Right forelimb (tissue), 1 donor: ENCODE results near the gene ERCC6.
A peak's percentile ranks its signal among the peaks of the same experiment; 100 is the strongest.

Experiments
- DNase-seq: peaks from one replicate; pipeline ENCODE4 v3.0.0-alpha.2; 2018

Gene ERCC6

DNA sequence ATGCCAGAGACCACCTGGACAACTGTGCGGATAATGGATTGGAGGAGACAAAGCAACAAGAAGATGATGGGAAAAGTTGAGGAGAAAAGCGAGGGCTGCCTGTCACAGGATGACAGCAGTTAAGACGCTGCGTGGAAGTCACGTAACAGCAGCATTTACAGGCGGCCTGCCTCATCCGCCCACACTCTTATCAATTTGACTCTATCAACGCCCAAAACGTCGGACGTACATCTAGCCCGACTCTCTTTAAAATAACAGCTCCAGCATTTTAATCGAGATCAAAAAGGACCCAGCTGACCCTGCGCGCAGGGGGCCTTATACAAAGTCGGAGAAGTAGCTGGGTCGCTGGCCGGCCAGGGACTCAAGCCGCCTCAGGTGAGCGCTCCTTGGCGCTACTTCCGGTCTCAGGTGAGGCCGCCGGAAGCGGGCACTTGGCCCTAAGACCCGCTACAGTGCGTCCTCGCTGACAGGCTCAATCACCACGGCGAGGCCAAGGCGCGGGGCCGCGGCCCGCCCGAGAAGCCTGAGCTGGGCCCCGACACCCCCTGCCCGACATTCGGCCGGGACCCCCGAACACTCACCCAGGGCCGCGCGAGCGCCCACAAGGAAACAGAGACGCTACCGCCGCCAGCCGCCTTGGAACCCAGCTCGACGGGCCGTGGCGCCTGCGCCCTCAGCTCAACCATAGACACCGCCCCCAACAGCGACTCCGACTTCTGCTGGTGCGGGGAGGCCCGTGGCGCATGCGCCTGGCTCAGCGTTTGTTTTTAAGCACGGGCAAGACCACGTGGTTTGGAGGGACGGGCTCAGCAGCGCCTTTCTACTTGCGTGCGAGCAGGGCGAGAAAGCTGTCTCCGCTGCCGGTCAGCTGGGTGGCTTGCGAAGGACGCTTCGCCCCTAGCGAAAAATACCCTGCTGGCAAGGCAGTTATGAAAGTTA, at the start of gene ERCC6:
Gene ERCC6, minus strand, starts transcription at position 741 of the 939 bp plus-strand sequence.
- peak; percentile 96 for DNase-seq

DNA sequence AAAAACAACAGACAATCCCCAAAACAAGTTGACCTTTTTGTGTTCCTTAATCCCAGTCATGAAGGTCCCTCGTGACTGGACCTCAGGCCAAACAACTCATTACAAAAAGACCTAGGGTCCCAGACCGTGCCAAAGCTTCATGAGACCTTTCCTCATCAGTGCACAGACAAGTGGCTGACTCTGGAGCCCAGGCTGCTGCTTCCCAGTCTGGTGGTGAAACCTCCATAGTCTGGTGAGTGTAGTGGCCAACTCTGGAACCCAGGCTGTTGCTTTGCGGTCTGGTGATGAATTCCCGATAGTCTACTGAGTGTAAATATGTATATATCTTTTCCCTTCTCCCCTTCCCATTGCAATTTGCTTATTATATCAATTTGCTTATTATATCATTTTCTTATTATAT, 49.1 kb upstream of the ERCC6 start:
- DNase-seq: no peak

DNA sequence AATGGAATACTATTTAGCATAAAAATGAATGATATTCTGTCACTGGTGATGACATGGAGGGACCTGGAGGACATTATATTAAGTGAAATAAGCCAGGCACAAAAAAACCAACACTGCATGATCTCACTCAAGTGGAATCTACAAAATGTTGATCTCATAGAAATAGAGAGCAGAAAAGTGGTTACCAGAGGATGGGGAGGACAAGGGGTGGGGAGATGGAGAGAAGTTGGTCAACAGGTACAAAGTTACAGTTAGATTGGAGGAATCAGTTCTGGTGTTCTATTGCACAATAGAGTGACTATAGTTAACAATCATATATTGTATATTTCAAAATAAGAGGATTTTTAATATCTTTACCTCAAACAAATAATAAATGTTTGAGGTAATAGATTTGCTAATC, 46.5 kb upstream of the ERCC6 start:
- DNase-seq: no peak

DNA sequence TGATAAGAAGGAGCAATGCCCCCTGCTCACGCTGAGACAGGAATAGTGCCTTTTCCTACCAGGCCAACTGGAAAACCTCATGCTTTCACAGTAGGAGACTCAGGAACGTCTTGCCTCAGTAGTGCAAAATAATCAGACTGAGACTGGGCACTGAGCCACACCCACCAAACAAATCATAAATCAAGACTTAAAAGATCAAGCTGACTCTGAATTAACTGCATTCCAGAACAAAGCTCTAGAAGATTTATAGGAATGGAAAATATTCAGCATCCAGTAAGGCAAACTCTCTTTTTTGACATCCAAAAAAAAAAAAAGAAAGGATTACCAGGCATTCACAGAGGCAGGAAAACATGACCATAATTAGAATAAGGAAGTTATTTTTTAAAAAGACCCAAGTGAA, 40.7 kb upstream of the ERCC6 start:
- DNase-seq: no peak

DNA sequence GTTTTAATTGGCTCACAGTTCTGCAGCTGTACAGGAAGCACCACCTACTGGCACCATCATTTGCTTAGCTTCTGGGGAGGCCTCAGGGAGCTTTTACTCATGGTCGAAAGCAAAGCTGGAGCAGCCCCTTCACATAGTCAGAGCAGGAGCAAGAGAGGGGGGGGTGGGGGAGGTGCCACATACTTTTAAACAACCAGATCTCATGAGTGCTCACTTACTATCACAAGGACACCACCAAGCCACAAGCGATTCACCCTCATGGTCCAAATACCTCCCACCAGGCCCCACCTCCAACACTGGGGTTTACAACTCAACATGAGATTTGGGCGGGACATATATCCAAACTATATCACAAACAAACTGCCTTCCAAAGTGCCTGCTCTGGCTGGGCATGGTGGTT, 39.5 kb upstream of the ERCC6 start:
- no peak for DNase-seq

DNA sequence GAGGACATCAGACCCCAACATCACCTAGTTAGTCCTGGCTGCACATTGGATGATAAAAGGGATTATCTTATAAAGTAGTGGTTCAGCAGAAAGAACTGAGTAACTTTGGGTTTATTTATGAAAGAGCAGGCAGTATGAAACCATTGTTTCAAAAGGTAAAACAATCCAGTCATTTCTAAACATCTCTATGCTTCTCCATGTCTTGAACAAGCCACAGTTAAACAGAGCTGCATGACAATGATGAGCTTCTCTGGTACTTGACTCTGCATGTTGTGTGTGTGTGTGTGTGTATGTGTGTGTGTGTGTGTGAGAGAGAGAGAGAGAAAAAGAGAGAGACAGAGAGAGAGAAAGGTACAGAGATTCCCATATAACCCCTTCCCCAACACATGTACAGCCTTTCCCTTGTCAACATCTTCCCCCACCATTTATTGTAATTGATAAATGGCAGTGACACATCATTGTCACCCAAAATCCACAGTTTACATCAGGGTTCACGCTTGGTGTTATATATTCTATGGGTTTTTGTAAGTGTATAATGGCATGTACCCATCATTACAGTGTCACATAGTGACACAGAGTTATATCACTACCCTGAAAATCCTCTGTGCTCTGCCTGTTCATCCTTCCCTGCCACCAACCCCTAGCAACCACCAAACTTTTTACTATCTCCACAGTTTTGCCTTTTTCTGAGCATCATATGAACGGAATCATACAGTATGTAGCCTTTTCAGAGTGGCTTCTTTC, 38.4 kb upstream of the ERCC6 start:
- DNase-seq: no peak

DNA sequence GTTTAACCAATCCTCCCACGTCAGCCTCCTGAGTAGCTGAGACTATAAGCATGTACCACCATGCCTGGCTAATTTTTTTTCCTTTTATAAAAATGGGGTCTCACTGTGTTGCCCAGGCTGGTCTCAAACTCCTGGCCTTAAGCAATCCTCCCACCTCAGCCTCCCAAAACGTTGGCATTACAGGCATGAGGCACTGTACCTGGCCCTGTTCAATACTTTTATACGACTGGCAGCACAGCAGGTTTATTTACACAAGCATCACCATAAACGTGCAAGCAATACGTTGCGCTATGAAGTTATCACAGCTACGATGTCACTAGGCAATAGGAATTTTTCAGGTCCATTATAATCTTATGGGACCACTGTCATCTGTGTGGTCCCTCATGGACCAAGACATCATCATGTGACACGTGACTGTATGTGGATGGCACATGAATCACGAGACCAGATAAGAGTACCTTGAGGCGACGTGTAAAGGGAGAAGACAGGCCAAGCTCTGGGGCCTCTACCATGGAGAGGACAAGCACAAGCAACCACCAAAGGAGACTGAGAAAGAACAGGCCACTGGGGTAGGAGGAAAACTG, 36.7 kb upstream of the ERCC6 start:
- no peak for DNase-seq

DNA sequence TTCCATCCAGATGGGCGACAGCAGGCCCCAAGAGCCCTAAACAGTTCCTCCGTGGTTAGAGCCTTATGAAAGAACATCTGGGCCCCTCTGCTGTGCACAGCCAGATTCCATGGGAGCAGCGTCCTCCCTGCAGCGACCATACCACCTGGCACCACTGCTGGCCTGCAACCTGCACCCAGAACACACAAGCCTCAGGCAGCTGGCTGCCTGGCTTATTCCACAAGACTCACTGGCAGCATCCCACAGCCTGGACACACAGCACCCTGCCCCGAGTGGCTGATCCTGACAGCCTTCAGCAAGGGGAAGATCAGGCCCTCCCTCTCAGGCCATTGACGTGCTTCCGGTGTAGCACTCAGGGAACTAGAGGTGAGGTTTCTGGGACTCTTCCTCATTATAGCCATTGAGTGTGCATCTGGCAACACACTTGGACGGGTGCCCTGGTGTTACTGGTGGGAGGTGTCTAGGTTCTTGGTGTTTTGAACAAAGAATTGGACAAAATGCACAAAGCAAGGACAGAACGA, 33.7 kb upstream of the ERCC6 start:
- DNase-seq: no peak

DNA sequence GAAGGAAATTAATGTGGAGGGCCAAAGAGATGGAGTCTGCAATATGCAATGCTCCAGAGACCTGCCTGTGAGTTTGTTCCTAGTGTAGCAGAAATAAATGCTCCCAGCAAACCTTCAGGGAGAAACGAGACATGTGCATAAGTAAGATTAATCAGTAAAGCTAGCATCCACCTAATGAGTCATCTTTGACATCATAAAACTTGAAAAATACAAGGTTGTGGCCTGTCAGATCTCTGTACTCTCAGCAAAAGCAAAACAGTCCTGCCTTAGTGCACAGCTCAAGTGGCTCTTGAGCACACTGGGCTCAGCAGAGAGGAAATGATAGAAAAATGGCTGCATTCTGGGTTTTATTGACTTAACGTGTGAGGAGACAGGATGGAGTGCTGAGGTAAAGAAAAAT, 32.5 kb upstream of the ERCC6 start:
- DNase-seq: no peak

DNA sequence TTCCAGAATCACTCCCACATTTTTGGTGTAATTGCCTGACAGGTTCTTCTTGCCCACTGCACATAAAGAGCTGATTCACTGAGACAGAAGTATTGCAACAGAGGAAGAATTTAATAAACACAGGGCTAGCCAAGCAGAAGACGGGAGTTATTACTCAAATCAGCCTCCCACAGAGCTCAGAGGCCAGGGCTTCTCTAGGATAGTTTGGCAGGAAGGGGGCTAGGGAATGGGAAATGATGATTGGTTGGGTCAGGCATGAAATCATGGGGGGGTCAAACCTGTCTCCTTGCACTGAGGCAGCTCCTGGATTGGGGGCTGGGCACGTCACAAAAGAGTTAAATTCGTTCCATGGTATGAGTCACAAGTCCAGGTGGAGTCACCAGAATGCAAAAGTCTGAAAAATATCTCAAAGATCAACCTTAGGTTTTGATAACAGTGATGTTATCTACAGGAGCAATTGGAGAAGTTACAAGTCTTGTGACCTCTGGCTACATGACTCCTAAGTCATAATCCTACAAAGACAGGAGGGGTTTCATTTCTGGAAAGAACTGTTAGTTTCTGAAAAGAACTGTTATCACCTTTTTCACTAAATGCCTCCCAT, 30.2 kb upstream of the ERCC6 start:
- DNase-seq: no peak

DNA sequence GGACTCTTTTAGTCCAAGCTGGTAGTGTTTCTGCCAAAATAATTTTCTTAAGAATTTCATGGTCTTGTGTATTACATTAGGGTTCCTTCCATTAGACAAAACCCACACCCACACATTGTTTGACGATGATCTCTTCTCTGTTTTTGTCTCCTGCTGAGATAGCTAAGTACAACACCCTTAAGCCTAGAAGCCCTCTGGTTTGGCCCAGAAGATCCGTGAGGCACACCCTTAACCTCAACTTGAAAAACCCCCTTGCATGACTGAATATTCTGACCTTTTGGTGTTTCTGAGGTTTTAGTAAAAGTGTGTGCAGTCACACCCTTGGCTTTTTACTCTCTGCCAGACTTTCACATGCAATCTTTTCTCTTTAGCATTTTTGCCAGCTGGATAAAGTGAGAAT, 29.3 kb upstream of the ERCC6 start:
- DNase-seq: no peak

DNA sequence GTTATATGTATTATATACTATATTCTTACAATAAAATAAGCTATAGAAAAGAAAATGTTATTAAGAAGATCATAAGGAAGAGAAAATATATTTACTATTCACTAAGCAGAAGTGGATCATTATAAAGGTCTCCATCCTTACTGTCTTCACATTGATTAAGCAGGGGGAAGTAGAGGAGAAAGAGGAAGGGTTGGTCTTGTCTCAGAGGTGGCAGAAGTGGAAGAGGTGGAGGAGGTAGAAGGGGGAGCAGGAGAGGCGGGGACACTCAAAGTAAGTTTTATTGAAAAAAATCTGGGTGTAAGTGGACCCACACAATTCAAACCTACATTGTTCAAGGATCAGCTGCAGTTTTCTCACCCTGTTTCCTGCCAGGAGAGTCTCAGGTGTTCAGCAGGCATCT, 28.9 kb upstream of the ERCC6 start:
- DNase-seq: no peak

DNA sequence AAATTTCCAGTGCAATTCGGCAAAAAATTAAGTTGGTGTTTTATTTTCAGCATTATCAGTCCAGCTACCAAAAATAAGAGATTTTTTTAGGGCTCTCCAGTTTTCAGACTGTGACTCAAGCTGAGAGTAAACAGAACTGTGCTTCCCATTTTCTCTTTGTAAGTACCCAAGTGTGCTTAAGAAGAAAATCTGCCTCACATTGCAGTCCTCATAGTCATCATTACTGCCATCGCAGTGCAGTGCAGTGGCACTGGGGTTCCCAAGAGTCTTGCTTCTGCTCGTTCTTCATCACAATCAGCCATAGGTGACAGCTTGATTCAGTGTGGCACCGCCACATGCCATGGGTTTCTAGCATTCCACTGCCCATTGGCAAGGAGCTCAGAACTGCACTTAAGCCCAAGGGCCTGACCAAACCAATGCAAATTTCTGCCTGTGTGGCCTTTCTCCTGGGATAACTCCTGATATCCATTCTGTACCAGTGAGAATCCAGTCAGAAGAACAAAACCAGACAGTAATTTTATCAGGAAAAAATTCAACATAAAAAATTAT, 25.6 kb upstream of the ERCC6 start:
- DNase-seq: no peak

DNA sequence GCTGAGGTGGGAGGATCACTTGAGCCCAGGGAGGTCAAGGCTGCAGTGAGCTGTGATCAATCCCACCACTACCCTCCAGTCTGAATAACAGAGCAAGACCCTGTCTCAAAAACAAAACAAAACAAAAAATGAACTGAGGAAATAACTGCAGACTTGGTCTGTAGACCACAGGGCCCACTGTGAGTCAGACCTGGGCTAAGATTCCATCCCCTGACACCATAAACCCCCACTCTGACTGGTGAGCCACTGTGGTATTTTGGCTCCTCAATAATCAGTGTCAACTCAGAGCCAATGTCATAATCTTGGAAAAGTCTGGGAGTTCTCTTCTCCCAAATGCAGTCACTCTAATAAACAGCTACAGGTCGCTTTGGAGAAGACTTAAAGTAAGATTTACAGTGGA, 24.0 kb upstream of the ERCC6 start:
- DNase-seq: no peak

DNA sequence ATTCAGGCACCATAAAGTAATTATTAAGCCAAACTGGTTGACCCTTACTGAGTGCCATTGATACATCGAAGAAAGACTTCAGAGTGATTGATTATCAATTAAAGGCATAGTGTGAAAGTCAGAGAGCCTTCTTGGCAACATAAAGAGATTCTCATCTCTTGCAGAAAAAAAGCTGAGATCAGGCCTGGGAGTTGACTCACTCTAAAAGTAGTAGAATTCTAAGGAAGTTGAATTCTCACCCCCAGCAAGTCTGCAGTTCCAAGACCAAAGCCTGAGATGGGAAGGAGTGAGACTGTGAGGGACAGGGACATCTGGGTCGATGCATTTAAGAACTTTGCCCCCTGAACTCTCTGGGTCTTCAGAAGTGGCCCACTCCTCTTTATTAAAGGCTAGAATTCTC, 21.6 kb upstream of the ERCC6 start:
- DNase-seq: no peak

DNA sequence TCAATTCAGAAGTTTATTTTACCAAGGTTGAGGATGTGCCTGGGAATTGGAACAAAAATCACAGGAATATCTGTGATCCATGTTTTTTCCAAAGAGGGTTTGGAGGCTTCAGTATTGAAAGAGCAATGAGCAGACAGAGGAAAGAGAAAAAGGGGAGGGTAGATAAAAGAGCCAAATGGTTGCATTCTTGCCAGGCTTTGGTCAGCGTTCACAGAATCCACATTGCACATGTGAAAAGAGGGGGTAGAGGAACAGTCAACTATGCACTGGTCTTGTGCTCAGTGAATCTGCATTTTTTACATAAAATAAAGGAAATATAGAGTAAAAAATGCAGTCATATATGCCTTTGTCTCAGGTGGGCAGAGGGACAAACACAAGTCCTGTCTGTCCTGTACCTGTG, 20.6 kb upstream of the ERCC6 start:
- DNase-seq: no peak

DNA sequence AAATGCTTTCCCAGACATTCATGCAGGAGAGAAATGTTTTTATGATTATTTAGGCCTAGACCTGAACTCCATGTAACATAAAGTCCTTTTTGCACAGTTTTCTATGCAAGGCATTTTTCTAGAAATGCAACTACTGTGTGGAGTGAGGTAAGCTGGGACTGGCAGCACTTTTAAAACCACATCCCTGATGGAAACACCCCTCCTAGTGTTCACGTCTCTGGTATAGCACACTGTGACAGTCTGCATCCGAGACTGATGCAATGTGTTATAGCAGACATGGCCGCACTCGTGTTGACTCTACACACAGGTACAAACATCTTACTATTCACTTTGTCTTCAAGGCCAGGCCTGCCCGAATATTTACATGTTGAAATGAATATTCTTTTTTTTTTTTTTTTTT, 19.3 kb upstream of the ERCC6 start:
- no peak for DNase-seq

DNA sequence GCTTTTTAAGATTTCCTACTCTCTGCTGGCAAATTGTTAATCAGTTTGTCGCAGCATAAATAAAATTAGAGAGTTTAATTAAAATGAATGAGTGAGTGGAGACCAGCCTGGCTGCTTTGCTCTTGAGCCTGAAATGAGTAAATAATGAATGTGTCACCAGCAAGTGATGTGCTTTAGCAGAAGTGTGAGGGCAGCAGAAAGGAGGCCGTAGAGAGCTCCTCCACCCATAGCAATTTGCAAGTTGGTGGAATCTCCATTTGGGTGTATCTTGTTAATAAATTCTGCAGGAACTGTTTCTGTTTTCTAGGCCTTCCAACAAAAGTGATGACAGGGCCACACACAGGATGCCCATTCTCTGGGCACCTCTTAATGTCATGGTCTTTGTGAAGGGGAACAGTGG, 18.8 kb upstream of the ERCC6 start:
- no peak for DNase-seq

DNA sequence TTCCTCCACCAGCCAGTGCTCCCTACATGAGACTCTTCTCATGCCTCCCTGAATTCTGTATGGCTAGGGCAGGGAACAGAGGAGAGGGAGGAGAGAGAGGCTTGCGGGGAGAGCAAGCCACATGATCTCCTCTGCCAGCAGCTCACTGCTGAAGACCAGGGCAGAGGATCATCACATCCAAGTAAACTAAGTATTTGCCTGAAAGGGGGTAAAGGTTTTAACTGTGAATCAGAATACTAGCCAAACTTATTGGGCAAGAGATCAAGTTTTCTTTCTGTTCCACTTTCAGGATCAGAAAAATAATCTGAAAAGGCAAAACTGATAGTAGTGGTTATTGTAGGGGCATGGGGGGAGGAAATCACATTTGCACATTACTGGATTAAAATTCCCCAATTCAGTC, 17.8 kb upstream of the ERCC6 start:
- DNase-seq: no peak

DNA sequence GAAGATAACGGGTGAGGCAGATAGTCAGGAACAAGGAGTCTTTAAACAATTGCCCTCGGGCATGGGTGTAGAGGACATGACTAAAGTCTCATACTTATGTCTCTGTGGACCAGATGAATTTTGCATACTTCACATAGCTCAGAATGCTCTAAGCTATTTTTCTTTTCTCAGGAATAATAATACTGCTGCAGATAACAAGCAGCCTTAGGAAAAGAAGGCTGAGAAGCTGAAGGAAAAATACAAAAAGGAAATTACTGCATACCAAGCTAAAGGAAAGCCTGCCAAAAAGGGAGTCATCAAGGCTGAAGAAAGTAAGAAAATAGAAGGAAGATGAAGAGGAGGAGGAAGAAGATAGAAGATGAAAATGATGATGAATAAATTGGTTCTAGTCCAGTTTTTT, 13.4 kb upstream of the ERCC6 start:
- no peak for DNase-seq

DNA sequence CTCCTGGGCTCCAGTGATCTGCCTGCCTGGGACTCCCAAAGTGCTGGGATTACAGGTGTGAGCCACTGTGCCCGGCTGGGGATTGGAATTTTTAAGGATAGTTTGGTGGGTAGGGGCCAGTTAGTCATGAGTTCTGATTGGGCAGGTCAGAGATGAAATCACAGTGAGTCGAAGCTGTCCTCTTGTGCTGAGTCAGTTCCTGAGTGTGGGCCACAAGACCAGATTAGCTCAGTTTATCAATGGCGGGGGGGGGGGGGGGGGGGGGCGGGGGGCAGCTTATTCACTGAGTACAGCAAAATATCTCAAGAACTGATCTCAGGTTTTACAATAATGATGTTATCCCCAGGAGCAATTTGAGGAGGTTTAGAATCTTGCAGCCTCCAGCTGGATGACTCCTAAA, 11.6 kb upstream of the ERCC6 start:
- no peak for DNase-seq

DNA sequence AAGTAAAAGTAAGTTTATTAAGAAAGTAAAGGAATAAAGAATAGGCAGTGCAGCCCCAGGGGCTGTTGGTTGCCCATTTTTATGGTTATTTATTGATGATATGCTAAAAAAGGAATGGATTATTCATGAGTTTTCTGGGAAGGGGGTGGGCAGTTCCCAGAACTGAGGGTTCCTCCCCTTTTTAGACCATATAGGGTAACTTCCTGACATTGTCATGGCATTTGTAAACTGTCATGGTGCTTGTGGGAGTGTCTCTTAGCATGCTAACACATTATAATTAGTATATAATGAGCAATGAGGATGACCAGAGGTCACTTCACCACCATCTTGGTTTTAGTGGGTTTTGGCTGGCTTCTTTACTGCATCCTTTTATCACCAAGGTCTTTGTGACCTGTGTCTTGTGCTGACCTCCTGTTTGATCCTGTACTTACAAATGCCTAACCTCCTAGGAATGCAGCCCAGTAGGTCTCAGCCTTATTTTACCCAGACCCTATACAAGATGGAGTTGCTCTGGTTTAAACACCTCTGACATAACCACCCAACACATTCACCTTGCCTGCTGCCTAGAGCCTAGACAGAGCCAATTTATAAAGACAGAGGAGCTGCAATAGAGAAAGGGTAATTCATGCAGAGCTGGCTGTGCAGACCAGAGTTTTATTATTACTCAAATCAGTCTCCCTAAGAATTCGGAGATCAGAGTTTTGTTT, 10.9 kb upstream of the ERCC6 start:
- DNase-seq: no peak
